ENCODE measurements around the gene KCNA10. TPM values are rescaled to one million over a fixed set of nuclear protein-coding genes. Genes with fewer than 3 reads are reported as not detected.

The KCNA10 gene
- total RNA-seq, 1 experiment from 2014 or later: not detected

DNA sequence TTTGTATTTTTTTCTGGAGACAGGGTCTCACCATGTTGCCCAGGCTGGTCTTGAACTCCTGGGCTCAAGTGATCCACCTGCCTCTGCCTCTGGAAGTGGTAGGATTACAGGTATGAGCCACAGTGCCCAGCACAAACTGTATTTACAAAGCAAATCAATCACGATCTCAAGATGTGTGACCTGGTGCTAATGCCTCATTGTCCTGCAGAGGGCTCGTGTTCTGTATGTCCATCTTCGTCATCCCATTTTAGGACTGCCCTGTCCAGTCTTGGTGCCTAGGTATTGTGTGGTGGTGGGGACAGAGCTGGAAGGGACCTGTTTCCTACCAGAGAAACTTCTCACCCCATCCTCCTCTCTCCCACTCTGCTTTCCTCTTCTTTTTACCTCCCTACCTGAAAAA is 47.8 kb downstream of the KCNA10 start:
- 0 out of 2 replicates have a peak overlapping the region, but pooled peaks have one; percentile 2 for H3K4me2 ChIP-seq (ENCODE audit: low read length)
- H3K27ac ChIP-seq (ENCODE audit: low read depth, low read length): no peak overlapping the region
- POLR2A ChIA-PET: no interaction called here
- H3K4me3 ChIP-seq (replicated peaks in 1 of 2; ENCODE audit: low read depth in 1 of 2, low read length in 2 of 2): no peak overlapping the region
- H4K20me1 ChIP-seq (ENCODE audit: insufficient read depth): no peaks in the 10 kb centered on the region
- no peaks in the 10 kb centered on the region for H3K27me3 ChIP-seq (ENCODE audit: insufficient read depth, low read length)
- no peaks in the 10 kb centered on the region for H3K9me3 ChIP-seq (ENCODE audit: control insufficient read depth in 1 of 2, insufficient read depth in 1 of 2, low read depth in 1 of 2, low read length in 2 of 2)
- H3K9ac ChIP-seq (ENCODE audit: low read length): no peak overlapping the region
- H2AFZ ChIP-seq (ENCODE audit: low read depth, low read length, poor library complexity, severe bottlenecking): peak overlapping the region; percentile 66
- H3K9me2 ChIP-seq (ENCODE audit: insufficient read depth): no peaks in the 10 kb centered on the region
- ATAC-seq: peak; percentile 79
- TF ChIP-seq ELF1 (IDR thresholded peaks at IDR 0.05; ENCODE audit: borderline replicate concordance, low read depth) (no peak), RAD21 (IDR thresholded peaks at IDR 0.05; ENCODE audit: low read depth) (peak; percentile 47)
- TF ChIP-seq, protein P1, sequence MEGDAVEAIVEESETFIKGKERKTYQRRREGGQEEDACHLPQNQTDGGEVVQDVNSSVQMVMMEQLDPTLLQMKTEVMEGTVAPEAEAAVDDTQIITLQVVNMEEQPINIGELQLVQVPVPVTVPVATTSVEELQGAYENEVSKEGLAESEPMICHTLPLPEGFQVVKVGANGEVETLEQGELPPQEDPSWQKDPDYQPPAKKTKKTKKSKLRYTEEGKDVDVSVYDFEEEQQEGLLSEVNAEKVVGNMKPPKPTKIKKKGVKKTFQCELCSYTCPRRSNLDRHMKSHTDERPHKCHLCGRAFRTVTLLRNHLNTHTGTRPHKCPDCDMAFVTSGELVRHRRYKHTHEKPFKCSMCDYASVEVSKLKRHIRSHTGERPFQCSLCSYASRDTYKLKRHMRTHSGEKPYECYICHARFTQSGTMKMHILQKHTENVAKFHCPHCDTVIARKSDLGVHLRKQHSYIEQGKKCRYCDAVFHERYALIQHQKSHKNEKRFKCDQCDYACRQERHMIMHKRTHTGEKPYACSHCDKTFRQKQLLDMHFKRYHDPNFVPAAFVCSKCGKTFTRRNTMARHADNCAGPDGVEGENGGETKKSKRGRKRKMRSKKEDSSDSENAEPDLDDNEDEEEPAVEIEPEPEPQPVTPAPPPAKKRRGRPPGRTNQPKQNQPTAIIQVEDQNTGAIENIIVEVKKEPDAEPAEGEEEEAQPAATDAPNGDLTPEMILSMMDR (IDR thresholded peaks at IDR 0.05 in 2 of 3, conservative IDR thresholded peaks at IDR 0.05 in 1 of 3; ENCODE audit: borderline replicate concordance in 1 of 3, insufficient read depth in 1 of 3, low read depth in 2 of 3, low read length in 2 of 3): peak; percentile 28 to 47 (median 45); a peak in 5 of 6 replicates
- H3K79me2 ChIP-seq (ENCODE audit: insufficient read depth, low read length): no peaks in the 10 kb centered on the region
- CTCF ChIA-PET: interaction anchor here (1.0 to 21.6 kb wide), 3 partner anchors 11 to 59 kb away, joined by 3 to 203 read pairs (median 3); no protein-coding TSS in a partner anchor
- intact Hi-C loops (cut with micrococcal nuclease): loop anchor here (1.0 kb wide), 1 partner anchor 25 kb away; no protein-coding TSS in a partner anchor
- peaks cover 4 to 19% of the 10 kb centered on the region in 2 experiments for H3K4me1 ChIP-seq (ENCODE audit: control insufficient read depth in 1 of 2, insufficient read depth in 2 of 2, low read length in 2 of 2)
- BruUV-seq (replicated peaks): no TSS peak
- RAD21 ChIA-PET (ENCODE audit: low non-redundant PET in 1 of 2, low total read pairs in 2 of 2, uncharacterized antibody in 2 of 2, unreplicated experiment in 2 of 2): interaction anchor here in 1 of 2 experiments (1.8 kb wide), 1 partner anchor 25 kb away, joined by 8 read pairs; no protein-coding TSS in a partner anchor
- no peaks in the 10 kb centered on the region for H3K36me3 ChIP-seq (ENCODE audit: control insufficient read depth in 1 of 2, insufficient read depth in 2 of 2, low read length in 2 of 2)
- peak; percentile 63 for DNase-seq (ENCODE audit: low read depth, low spot score)

Other genes with a start within 250 kb of the KCNA10 start
- 44.0 TPM for gene RBM15, start 179.8 kb downstream of the KCNA10 start, total RNA-seq (2021; ENCODE audit: unreplicated experiment)
- 0.20 TPM for gene SLC16A4, start 128.1 kb downstream of the KCNA10 start, total RNA-seq (2021; ENCODE audit: unreplicated experiment)
- 137 TPM for gene LAMTOR5, start 111.5 kb downstream of the KCNA10 start, total RNA-seq (2021; ENCODE audit: unreplicated experiment)
- 0.22 TPM for gene PROK1, start 68.0 kb downstream of the KCNA10 start, total RNA-seq (2021; ENCODE audit: unreplicated experiment)
- gene KCNA2, start 87.2 kb upstream of the KCNA10 start, total RNA-seq (2021; ENCODE audit: unreplicated experiment): not detected
- gene KCNA3, start 155.8 kb upstream of the KCNA10 start, total RNA-seq (2021; ENCODE audit: unreplicated experiment): 0.07 TPM